ENCODE data around the gene SLC12A7.

Gene SLC12A7

DNA sequence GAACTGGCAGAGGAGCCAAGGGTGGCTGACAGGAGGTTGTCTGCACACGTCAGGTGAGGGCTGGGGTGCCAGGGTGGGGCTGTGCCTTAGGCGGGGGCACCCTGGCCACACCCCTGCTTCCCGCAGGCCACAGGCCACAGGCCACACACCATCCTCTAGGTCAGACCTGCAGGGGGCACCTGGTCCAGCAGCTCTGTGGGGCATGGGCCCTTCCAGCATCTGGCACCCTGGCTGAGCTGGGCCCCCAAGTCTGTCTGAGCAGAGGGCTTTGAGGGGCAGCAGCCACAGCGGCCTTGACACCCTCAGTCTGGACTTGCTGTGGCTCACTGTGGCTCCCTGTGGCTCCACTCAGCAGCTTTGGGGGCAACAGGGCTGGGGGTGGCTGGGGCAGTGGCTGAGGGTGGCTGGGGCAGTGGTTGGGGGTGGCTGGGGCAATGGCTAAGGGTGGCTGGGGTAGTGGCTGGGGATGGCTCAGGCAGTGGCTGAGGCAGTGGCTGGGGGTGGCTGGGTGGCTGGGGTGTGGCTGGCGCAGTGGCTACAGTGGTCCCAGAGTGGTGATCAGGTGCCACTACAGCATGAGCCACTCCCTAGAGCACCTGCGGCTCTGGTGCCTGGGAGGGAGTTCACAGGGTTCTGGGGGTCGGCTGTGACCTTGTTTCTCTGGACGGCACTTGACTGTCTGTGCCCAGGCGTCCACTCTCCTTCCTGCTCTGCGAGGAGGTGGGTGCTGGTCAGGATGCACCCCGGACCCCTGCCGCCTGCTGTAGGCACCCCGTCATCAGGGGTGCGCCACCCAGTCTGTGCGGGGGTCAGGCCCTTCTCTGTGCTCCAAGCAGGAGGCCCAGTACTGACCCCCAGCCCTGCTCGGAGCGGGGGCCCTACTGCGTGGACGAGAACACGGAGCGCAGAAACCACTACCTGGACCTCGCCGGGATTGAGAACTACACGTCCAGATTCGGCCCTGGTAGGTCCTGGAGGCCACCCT lies 76.2 kb downstream of the SLC12A7 start:
- no peak for DNase-seq (ENCODE audit: extremely low spot score)
- TF ChIP-seq, protein P1, sequence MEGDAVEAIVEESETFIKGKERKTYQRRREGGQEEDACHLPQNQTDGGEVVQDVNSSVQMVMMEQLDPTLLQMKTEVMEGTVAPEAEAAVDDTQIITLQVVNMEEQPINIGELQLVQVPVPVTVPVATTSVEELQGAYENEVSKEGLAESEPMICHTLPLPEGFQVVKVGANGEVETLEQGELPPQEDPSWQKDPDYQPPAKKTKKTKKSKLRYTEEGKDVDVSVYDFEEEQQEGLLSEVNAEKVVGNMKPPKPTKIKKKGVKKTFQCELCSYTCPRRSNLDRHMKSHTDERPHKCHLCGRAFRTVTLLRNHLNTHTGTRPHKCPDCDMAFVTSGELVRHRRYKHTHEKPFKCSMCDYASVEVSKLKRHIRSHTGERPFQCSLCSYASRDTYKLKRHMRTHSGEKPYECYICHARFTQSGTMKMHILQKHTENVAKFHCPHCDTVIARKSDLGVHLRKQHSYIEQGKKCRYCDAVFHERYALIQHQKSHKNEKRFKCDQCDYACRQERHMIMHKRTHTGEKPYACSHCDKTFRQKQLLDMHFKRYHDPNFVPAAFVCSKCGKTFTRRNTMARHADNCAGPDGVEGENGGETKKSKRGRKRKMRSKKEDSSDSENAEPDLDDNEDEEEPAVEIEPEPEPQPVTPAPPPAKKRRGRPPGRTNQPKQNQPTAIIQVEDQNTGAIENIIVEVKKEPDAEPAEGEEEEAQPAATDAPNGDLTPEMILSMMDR (IDR thresholded peaks at IDR 0.05; ENCODE audit: control extremely low read depth, extremely low read depth, low read depth, missing control alignments): no peak
- POLR2A ChIA-PET: no interaction called here
- CTCF ChIA-PET: no interaction called here

DNA sequence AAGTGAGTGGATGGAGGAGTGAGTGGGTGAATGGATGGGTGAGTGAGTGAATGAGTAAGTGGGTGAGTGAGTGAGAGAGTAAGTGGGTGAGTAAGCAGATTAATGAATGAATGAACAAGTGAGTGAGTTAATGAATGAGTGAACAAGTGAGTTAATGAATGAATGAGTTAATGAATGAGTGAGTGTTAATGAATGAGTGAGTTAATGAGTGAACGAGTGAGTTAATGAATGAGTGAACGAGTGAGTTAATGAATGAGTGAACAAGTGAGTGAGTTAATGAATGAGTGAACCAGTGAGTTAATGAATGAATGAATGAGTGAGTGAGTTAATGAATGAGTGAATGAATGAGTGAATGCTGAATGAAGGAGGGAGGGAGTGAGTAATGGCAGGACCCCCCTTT lies 76.9 kb downstream of the SLC12A7 start:
- ChIA-PET CTCF (no interaction called here), POLR2A (no interaction called here)
- DNase-seq (ENCODE audit: extremely low spot score): no peak
- TF ChIP-seq, protein P1 (IDR thresholded peaks at IDR 0.05; ENCODE audit: control extremely low read depth, extremely low read depth, low read depth, missing control alignments): no peak

GRCh38 chr5:1034421-1034905 lies 77.4 kb downstream of the SLC12A7 start:
- ChIA-PET CTCF (no interaction called here), POLR2A (no interaction called here)
- TF ChIP-seq, protein P1 (IDR thresholded peaks at IDR 0.05; ENCODE audit: control extremely low read depth, extremely low read depth, low read depth, missing control alignments): no peak
- no peak for DNase-seq (ENCODE audit: extremely low spot score)

DNA sequence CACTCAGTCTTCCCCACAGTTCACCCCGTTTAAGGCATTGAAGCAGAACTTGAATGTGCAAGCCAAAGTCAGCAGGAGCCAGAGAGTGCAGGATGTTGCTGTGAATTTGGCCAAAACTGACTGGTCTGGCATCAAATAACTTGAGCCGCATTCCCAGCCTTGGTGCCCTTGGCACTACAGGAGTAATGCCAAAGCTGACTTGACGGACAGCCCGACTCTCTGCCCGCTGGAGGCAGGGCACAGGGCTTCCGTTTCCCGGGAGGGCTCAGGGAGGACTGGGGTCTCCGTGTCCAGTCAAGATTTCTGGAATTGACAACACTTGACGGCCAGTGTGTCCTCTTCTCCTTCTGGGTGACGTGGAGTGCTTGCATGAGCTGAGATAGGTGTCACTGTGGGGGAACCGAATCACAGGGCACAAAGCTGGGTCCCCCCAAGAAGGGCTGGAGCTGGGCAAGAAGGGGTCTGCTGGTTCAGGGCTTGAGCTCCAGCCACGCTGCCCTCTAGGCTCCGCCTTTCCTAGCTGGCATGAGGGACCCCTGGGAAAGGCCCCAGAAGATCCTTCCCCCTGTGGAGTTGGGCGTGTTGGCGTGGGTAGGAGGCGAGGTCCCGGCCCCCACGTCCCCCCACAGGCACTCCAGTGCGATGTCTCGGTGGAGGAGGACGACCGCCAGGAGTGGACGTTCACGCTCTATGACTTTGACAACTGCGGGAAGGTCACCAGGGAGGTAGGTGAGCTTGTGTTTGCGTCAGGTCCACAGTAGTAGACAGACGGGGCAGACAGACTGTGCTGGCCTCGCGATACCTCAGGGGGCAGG lies 78.0 kb downstream of the SLC12A7 start:
- POLR2A ChIA-PET: no interaction called here
- CTCF ChIA-PET: no interaction called here
- TF ChIP-seq, protein P1 (IDR thresholded peaks at IDR 0.05; ENCODE audit: control extremely low read depth, extremely low read depth, low read depth, missing control alignments): no peak

DNA sequence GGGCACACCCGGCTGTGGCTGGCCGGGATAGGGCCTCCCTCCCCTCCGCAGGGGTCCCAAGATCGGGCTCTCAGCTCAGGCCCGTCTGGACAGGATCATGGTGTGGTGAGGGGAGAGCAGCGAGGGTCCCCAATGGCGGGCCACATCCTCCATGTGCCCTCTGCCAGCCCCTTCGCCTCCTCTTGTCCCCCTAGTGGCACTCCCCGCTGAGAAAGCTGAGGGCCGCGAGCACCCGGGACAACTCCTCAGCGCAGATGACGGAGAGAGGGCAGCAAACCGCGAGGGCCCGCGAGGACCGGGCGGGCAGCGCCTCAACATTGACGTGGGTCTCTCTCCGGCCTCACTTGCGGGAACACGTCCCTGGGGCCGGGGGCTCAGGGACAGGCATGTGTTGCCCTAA lies 78.7 kb downstream of the SLC12A7 start:
- ChIA-PET CTCF (no interaction called here), POLR2A (no interaction called here)
- TF ChIP-seq, protein P1 (IDR thresholded peaks at IDR 0.05; ENCODE audit: control extremely low read depth, extremely low read depth, low read depth, missing control alignments): no peak
- no peak for DNase-seq (ENCODE audit: extremely low spot score)

More for the DNA sequence above, 78.0 kb downstream of the SLC12A7 start:
- no peak for DNase-seq (ENCODE audit: extremely low spot score)

DNA sequence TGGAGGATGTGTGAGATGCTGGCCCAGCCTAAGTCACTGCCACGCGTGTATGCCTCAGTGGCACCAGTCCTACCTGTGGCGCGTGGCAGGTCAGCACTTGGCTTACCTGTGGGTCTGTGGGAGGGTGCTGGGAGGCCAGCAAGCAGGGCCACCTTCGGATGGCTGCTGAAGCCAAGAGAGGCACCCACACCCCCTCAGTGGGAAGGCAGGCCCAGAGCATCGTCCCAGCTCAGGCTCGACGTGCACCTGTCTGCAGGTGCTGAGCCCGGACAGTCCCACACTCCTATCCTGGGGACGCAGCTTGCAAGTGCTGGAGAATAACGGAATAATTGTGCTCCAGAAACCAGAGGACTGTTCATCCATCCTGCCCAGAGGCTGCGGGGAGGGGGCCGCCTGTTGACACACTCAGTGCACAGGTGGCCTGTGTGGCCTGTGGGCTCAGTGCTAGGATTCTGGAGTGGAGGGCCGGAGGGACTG lies 79.3 kb downstream of the SLC12A7 start:
- POLR2A ChIA-PET: no interaction called here
- DNase-seq (ENCODE audit: extremely low spot score): no peak
- TF ChIP-seq, protein P1 (IDR thresholded peaks at IDR 0.05; ENCODE audit: control extremely low read depth, extremely low read depth, low read depth, missing control alignments): no peak
- CTCF ChIA-PET: no interaction called here

Measured in GM10248 (cell line).